K562 treated with DMSO at 1 percent for 48 hours (cell line): ENCODE measurements around the gene SMNDC1. TPM values are rescaled to one million over a fixed set of nuclear protein-coding genes. Genes with fewer than 3 reads are reported as not detected.

Source experiments
- total RNA-seq: library from RNA; unstranded; fragments of 300-600 nt; gene quantifications from 2 replicates; pipeline ENCODE4 v1.2.3, GENCODE V29; 2022; ENCODE audit warnings: low replicate concordance; ENCODE audit errors: extremely low read depth

SMNDC1 gene
- total RNA-seq: not detected in 2 replicates

GRCh38 chr10:110304780-110305421, at the start of gene SMNDC1:
Gene SMNDC1 (minus strand): TSS chr10:110304920. CDS start chr10:110303587, 1,333 bp downstream.

Other genes with a start within 250 kb of the SMNDC1 start
- not detected in 2 replicates for gene MXI1, start 97.3 kb downstream of the SMNDC1 start, total RNA-seq
- gene DUSP5, start 193.0 kb upstream of the SMNDC1 start, total RNA-seq: not detected in 2 replicates